GM10847 (cell line): ENCODE measurements around the gene RHOB.

ENCODE experiments used
- POLR2A ChIP-seq: IDR thresholded peaks from 2 replicates; pipeline ENCODE4 v1.6.1; 2011; ENCODE audit not compliant: insufficient read length; ENCODE audit errors: extremely low read depth

Gene RHOB

DNA sequence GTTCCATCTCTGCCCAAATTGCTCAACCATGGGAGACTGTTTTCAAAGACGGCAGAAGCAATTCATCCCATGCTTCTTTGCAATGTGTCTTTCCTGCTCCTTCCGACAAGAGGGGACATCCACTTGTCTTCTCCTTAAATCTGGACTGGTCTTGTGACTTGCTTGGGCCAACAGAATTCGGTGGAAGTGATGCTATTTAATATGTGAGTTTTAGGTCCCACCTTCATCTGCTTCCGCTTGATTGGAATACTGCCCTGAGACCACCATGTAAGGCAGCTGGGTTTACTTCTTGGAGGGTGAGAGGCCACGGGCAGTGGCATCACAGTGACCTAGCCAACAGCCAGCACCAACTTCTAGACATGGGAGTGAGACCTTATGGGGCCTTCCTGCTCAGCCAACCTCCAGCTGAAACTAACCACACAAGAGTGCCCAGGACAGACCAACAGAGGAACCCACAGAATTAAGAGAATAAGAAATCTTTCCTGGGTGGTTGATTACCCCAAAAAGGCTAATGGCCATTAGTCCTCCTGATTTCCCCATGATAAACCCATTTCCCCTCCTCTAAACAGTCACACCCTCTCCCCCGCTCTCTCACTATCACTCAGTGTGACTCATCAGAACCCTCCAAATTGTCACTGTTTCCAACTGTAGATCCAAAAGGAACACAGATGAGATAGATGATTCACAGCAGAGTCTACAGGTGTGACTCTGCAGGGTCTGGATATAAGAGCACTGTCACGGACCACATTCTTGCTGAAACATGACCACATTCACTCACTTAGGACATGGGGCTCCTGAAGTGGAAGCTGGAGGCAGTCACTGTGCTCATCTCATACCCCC is 16.2 kb upstream of the RHOB start:
- no peak for TF ChIP-seq POLR2A

DNA sequence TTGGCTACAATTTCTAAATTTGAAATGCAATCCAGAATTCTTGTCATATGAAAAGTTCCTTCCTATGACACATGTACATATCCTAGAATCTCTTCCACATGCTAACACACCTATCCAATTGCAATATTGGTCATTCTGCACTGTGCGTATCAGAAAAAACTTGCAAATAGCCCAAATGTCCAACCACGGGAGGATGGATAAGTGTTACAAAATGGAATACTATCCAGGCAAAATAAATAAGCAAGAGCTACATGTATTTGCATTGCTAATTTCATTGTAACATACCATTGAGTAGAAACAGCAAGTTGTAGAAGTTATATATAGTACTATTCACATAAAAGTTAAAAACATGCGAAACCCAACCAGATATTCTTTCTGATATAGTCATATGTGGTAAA is 15.6 kb upstream of the RHOB start:
- TF ChIP-seq POLR2A = no peak

DNA sequence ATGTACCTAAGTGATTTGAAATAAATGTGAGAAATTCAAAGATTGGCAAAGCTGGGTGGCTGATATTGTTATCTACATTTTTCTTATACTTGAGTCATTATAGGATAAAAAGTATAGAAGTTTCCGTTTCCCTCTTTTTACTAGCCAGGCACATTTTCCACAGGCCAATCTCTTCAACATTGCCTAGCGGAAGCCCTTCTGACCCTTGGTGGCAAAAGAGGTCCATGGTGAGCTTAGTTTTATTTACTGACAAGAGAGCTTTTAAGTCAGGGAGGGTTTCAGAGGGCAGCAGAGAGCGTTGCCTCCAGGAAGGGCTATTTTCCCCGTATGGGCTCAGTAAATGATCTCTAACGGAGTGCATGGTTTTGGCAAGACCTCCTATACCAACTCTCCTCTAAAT is 15.1 kb upstream of the RHOB start:
- no peak for TF ChIP-seq POLR2A

DNA sequence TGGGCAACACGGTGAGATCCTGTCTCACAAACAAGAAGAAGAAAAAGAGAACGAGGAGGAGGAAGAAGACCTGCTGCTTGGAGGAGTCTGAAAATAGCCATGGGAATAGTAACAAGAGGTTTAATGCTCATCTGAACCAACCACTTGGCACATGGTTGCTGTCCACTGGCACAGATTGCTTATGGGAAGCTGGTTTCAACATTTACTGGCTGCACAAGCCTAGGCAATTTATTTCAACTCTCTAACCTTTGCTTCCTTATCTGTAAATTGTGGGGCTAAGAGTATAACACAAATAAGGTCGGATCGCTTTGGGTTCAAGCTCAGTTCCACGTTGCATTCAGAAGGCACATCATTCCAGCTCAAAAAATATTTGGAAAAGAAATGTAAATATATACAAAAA is 14.2 kb upstream of the RHOB start:
- no peak for TF ChIP-seq POLR2A

DNA sequence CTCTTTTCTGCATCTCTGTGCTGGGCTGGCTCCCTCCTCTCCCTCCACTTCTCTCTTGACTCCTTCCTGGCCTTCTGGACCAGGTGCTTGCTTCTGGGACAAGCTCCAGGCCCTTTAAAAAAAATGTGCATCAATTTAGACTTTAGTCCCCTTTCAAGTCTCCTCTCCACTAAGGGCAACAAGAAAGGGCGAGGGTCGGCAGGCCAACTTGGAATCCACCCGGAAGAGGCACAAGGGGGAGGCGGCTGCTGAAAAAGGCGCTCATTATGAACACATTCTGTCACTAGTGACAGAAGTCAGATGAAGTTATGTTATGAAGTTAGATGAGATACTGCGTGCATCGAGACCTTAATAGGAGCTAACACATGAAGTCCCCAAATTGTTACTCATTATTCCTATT is 13.6 kb upstream of the RHOB start:
- no peak for TF ChIP-seq POLR2A

DNA sequence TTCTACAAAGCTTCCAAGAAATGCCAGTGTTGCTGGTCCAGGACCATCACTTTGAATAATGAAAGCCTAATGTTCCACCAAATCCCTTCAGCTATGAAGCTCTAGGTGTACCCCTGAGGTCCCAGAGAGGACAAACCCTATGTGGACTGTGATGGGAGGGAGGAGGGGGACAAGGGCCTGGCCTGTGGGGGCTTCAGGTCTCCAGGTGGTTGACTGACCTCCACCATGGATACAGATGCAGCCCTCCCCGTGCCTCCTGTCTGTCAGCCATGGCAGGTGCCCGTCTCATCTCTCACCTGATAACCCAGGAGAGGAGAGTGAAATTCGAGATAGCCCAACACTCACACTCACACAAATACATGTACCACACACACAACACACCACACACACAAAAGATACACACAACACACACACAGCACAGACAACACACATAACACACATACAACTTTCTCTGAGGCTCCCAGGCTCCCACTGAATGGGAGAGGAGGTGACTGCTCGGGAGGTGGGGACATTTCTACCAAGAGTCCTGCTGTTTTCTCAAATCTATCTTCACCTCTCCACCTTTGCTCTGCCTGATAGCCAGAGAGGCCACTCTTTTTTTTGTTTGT is 12.8 kb upstream of the RHOB start:
- TF ChIP-seq POLR2A = no peak

DNA sequence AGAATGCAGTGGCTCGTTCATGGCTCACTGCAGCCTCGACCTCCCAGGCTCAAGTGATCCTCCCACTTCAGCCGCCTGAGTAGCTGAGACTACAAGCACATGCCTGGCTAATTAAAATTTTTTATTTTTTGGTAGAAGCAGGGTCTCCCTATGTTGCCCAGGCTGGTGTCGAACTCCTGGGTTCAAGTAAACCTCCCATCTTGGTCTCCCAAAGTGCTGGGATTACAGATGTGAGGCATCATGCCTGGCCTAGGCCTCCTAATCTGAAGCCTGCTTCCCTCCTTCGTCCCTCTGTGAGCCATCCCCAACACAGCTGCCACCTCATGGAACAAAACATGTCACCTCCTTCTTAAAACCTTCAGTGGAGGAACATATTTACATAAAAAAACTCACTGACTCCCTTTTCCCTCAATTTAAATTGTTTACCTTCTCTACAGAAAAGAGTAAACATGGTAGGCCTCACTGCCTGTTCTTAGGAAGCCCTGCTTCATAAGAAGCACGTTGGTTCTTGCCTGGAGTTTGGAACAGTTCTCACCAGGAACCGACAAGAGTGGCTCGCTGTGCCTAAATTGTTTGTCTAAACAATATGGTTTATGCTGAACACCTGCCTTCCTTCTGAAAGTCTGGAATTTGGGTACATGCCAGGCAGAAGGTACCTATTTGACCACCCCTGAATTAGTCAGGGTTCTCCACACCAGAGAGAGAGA is 12.1 kb upstream of the RHOB start:
- TF ChIP-seq POLR2A = no peak

DNA sequence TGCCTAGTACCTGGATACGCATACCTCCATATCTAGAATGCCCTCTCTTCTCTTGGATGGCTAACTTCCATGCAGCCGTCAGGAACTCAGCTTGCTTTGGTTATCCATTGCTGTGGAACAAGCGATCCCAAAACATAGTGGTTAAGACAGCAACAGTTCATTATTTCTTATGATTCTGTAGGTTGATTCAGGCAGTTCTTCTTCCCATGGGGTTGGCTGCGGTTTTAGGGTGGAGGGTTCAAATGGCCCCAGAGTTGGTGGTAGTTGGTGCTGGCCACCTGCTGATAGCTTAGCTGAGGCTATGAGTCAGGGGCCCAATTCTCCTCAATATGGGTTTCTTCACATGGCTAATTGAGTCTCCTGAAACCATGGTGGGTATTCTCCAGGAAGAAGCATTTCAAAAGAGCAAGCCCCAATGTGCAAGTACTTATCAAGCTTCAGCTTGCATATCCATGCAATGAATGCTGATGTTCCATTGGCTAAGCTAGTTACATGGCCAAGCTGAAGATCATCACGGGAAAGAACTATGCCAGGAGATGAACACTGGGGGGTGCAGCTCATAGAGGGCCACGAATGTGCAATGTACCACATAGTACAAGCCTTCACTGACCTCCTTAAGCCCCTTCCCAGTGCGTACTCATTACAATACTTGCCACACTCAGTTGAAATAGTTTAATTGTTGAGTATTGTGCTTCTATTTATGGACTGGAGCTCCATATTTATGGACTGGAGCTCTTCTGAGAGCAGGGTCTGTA is 10.0 kb upstream of the RHOB start:
- no peak for TF ChIP-seq POLR2A

DNA sequence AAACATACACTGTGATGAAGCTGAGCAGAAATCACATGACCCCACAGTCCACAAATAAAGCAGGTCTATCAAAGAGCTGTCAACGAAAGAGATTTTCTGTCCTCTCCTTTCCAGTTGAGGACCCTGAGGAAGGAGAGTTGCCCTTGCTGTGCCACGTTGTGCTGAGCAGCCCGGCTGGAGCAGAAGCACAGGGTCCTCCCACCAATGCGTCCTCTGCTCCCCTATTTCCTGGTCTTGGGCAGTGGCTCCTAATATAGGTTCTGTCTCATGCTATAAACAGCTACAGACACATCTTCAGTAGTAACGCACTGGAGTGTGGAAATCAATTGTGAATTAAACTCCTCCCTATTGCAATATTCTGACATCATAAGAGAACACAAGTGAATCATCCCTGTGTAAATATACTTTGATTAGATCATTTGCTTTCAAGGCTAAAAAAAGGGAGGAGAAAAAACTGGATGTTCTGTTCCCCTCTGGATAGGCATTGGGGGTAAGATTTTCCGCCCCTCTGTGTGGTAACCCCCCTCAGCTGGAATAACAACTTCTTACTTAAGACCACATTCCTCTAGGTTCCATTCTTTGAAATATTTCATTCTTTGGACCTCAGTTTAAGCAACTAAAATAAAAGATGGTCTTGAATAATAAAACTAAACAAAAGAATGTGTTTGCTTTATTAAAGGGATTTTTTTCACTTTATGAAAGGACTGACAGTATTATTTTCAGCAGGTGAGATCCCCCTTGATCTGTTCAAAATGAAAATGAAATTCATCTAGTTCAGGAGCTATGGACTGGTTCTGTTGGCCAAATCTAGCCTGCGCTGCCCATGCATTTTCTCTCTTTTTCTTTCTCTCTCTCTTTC is 8.3 kb upstream of the RHOB start:
- no peak for TF ChIP-seq POLR2A

DNA sequence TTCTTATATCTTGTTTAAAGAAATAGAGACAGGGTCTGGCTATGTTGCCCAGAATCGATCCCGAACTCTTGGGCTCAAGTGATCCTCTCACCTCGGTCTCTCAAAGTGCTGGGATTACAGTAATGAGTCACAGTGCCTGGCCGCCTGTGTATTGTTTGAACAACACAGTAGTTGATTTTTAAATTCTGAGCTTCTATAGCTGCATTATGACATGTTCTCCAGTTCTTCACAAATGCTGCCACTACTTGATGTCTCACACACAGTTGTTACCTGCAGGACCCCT is 7.7 kb upstream of the RHOB start:
- TF ChIP-seq POLR2A = no peak

DNA sequence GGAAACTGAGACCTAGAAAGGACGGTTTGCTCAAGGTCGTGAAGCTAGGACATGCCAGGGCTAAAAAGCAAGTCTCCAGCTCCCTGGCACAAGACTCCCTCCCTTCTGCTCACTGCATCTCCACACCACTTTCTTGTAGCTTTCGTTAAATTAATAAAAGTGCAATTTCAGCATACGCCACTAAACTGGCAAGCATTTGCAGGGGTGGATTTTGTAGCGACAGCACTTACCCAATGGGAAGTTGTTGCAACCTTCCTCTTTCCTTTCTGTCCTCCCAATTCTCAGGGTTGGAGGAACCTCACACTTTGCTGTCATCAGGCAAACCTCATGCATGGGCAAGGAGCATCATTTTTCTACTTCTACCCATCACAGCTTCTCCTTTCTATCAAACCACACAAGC is 7.4 kb upstream of the RHOB start:
- TF ChIP-seq POLR2A = no peak

DNA sequence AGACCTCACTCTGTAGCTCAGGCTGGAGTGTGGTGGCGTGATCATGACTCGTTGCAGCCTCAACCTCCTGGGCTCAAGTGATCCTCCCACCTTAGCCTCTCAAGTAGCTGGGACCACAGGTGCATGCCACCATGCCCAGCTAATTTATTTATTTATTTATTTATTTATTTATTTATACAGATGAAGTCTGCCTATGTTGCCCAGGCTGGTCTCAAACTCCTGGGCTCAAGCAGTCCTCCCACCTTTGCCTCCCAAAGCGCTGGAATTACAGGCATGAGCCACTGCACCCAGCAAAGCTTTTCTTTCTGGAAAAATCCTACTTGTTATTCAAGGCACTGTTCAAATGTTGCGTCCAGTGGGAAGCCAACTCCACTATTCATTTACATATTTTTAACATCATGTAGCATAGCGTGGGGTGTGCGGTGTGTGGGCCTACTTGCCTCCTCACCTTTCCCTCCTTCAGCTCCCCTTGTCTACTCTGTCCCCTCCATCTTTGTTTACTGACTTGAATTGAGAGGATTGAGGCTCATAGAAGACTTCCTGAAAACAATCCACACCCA is 6.8 kb upstream of the RHOB start:
- no peak for TF ChIP-seq POLR2A

DNA sequence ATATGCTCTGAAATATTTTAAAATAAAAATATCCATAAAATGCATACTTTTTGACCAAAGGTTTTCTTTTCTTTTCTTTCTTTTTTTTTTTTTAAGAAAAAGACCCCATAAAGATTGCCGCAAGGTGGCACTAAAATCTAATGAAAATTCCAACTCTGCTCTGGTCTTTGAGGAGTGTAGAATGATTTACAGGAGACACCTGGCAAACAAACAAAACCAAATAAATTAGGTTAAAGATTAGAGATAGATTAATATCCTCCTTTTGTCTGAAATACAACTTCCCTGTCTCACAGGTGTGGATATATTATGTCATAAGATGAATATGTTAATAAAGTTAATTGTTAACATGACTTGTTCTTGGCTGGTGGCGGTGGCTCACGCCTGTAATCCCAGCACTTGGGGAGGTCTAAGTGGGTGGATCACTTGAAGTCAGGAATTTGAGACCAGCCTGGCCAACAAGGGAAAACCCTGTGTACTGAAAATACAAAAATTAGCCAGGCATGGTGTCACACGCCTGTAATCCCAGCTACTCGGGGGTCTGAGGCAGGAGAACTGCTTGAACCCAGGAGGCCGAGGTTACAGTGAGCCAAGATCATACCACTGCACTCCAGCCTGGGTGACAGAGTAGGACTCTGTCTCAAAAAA is 3.5 kb upstream of the RHOB start:
- no peak for TF ChIP-seq POLR2A
